ENCODE data around the gene DAG1. TPM values are rescaled to one million over a fixed set of nuclear protein-coding genes. Genes with fewer than 3 reads are reported as not detected.

DAG1 gene
- total and polyA plus RNA-seq, 11 donors, result 39.9 to 218 (median 140) TPM

GRCh38 chr3:49445391-49445790, 24.7 kb upstream of the DAG1 start:
- Histone ChIP-seq H3K27ac (peak overlapping the region in 1 of 12 donors; percentile 82), H3K9me3 (no peaks in the 10 kb centered on the region), H3K4me3 (no peak overlapping the region), H3K27me3 (no peaks in the 10 kb centered on the region), H3K36me3 (no peaks in the 10 kb centered on the region), H3K4me1 (peaks cover 0 to 34% (median 6%) of the 10 kb centered on the region in 12 donors)
- 95 to 98% (median 97%) methylated on average over 5 of the region's 5 CpGs for WGBS, 4 donors
- no peak for DNase-seq
- TF ChIP-seq, protein P1, sequence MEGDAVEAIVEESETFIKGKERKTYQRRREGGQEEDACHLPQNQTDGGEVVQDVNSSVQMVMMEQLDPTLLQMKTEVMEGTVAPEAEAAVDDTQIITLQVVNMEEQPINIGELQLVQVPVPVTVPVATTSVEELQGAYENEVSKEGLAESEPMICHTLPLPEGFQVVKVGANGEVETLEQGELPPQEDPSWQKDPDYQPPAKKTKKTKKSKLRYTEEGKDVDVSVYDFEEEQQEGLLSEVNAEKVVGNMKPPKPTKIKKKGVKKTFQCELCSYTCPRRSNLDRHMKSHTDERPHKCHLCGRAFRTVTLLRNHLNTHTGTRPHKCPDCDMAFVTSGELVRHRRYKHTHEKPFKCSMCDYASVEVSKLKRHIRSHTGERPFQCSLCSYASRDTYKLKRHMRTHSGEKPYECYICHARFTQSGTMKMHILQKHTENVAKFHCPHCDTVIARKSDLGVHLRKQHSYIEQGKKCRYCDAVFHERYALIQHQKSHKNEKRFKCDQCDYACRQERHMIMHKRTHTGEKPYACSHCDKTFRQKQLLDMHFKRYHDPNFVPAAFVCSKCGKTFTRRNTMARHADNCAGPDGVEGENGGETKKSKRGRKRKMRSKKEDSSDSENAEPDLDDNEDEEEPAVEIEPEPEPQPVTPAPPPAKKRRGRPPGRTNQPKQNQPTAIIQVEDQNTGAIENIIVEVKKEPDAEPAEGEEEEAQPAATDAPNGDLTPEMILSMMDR (IDR thresholded peaks at IDR 0.05), result no peak
- no peak for TF ChIP-seq POLR2A (IDR thresholded peaks at IDR 0.05)
- ATAC-seq, result no peak
- intact Hi-C loops (cut with DNase I), result loop anchor here (5.0 to 10.0 kb wide), 11 partner anchors 98 to 461 kb away; partner anchors contain the start of genes USP4 (in 6 of the 10), KLHDC8B (in 5 of the 10), CCDC71 (in 1 of the 10) and P4HTM (in 1 of the 10)

DNA sequence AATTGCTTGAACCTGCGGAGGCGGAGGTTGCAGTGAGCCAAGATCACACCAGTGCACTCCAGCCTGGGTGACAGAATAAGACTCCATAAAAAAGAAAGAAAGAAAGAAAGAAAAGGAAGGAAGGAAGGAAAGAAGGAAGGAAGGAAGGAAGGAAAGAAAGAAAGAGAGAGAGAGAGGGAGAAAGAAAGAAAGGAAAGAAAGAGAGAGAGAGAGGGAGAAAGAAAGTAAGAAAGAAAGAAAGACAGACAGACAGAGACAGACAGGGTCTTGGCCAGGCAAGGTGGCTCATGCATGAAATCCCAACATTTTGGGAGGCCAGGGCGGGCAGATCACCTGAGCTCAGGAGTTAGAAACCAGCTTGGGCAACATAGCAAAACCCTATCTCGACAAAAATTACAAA, 16.4 kb upstream of the DAG1 start:
- peaks cover 0 to 26% (median 15%) of the 10 kb centered on the region in 12 donors for H3K4me1 ChIP-seq
- no peak overlapping the region for H3K4me3 ChIP-seq
- no peaks in the 10 kb centered on the region for H3K9me3 ChIP-seq
- H3K27me3 ChIP-seq, result no peaks in the 10 kb centered on the region
- TF ChIP-seq, protein P1 (IDR thresholded peaks at IDR 0.05), result no peak
- TF ChIP-seq POLR2A (IDR thresholded peaks at IDR 0.05), result no peak
- H3K36me3 ChIP-seq, result no peaks in the 10 kb centered on the region
- ATAC-seq (no peak), DNase-seq (no peak)
- no peak overlapping the region for H3K27ac ChIP-seq
- intact Hi-C loops (cut with DNase I), result loop anchor here in 1 of 10 donors (10.0 kb wide), 1 partner anchor 299 kb away; no protein-coding TSS in a partner anchor
- WGBS, 4 donors, result 94 to 97% (median 96%) methylated on average over 4 of the region's 4 CpGs

GRCh38 chr3:49454458-49454857, 15.6 kb upstream of the DAG1 start:
- Histone ChIP-seq H3K4me1 (peaks cover 0 to 28% (median 14%) of the 10 kb centered on the region in 12 donors), H3K27me3 (no peaks in the 10 kb centered on the region), H3K9me3 (no peaks in the 10 kb centered on the region), H3K36me3 (no peaks in the 10 kb centered on the region), H3K4me3 (no peak overlapping the region), H3K27ac (peak overlapping the region in 7 of 12 donors; percentile 6 to 74 (median 59))
- no peak for TF ChIP-seq POLR2A (IDR thresholded peaks at IDR 0.05)
- TF ChIP-seq, protein P1 (IDR thresholded peaks at IDR 0.05), result peak in 11 of 12 donors; percentile 8 to 54 (median 36)
- 66 to 91% (median 82%) methylated on average over 2 of the region's 2 CpGs for WGBS, 4 donors
- DNase-seq (peak in 4 of 5 donors; percentile 18 to 55 (median 42)), ATAC-seq (peak; percentile 53 to 81 (median 68))
- intact Hi-C loops (cut with DNase I), result loop anchor here in 1 of 10 donors (10.0 kb wide), 1 partner anchor 300 kb away; no protein-coding TSS in a partner anchor

DNA sequence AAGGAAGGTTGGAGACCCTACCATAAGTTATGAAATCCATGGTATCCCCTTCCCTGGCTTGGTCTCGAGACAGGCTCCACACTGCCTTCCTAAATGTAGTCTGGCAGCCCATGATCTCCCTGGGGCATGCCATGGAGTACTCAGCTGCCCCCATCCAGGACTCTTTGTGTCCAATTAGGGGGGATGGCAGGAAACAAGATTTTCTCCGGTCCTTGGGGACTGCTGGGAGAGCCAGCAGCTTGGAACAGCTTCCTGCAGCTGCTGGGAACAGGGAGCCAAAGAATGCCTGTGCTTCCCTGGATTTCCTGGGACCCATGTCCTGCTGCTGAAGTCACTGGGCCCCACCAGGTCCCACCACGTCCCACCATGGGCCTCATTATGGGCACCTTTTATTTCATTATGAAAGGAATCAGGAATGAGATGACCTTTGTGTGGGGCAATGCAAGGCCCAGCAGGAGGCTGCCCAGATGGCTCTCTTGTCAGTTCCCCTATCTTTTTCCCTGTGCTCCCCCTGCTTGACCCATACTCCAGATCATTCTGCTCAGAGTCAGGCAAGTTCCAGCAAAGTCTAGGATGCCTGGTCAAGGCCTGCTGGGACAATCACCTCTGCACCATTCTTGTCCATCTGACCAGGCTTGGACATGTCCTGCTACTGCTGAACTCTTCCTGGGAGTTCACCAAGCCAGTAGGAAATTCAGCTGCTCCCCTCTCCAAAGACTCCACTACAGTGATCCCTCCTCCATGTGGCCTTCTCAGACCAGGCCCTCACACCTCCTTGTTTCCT, 15.0 kb upstream of the DAG1 start:
- Histone ChIP-seq H3K4me3 (no peak overlapping the region), H3K9me3 (no peaks in the 10 kb centered on the region), H3K27ac (peak overlapping the region in 9 of 12 donors; percentile 6 to 74 (median 59)), H3K36me3 (no peaks in the 10 kb centered on the region), H3K4me1 (peaks cover 0 to 30% (median 14%) of the 10 kb centered on the region in 12 donors), H3K27me3 (no peaks in the 10 kb centered on the region)
- TF ChIP-seq, protein P1 (IDR thresholded peaks at IDR 0.05), result no peak
- intact Hi-C loops (cut with DNase I), result loop anchor here in 1 of 10 donors (10.0 kb wide), 1 partner anchor 300 kb away; no protein-coding TSS in a partner anchor
- DNase-seq (peak in 4 of 5 donors; percentile 33 to 53 (median 41)), ATAC-seq (peak in 3 of 4 donors; percentile 51 to 63 (median 58))
- WGBS, 4 donors, result 28 to 44% (median 40%) methylated on average over 2 to 3 of the region's 3 CpGs
